Body of pancreas (tissue), 4 donors: ENCODE results near the gene CCDC68.

ENCODE experiments used
- CTCF ChIP-seq, 7 experiments: fragments of 450-650 bp in 4 of 7; fragments of 200-600 bp in 3 of 7; sonication (generic) in 3 of 7; IDR thresholded peaks; one replicate each; pipeline ENCODE4 v1.5.1; 2016 to 2019; ENCODE audit warnings: antibody characterized with exemption in 7 of 7
- POLR2A ChIP-seq, 3 donors: fragments of 450-650 bp; IDR thresholded peaks; one replicate each; pipeline ENCODE4 v1.6.1; 2016; ENCODE audit warnings: antibody characterized with exemption in 3 of 3, mild to moderate bottlenecking in 2 of 3

DNA sequence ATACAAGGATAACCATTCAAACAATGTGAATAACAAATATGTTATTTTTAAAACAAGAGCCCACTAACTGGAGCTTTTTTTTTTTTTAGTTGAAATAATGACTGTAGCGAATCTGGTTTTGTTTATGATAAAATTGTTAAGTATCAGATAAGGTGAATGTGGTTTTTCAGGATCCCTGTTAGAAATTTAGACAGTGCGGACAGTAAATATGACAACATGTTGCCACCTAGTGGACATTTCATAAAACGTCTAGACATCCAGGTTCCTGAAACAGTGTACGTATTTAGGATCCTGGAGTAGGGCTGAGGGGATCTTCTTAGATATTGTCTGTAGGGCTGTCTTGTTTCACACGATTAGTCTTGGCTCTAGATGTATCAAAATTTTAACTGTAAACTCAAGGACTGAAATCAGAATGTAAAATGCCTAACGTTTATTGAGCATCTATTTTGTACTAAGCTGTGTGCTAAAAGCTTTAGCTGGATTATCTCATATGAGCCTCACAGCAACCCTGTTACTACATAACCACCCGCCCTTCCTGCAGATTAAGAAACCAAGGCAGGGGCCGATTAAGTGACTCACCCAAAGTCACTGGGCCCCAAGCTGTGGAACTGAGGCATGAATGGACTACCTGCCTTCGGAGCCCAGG lies 23.9 kb upstream of the CCDC68 start:
- no peak for TF ChIP-seq POLR2A (IDR thresholded peaks at IDR 0.05)
- peak; percentile 18 to 73 (median 65) for TF ChIP-seq CTCF (IDR thresholded peaks at IDR 0.05)
